CD14-positive monocyte (primary cell): ENCODE measurements around the gene CPB2. TPM values are rescaled to one million over a fixed set of nuclear protein-coding genes. Genes with fewer than 3 reads are reported as not detected.

Experiments
- DNase-seq, 3 donors: peaks; one replicate each; pipeline ENCODE4 v3.0.0-alpha.2; 2011 to 2022
- H2AFZ ChIP-seq: 2 replicates; pipeline ENCODE4 v1.6.0; 2012; ENCODE audit warnings: mild to moderate bottlenecking, low read depth, low read length, inconsistent platforms; ENCODE audit not compliant: insufficient read depth, poor library complexity, severe bottlenecking
- H3K27ac ChIP-seq, 2 donors: 1 replicate in 1 of 2; 2 replicates in 1 of 2; pipeline ENCODE4 v1.5.1; 2012 to 2013; ENCODE audit warnings: low read length in 2 of 2, control low read depth in 1 of 2, inconsistent platforms in 1 of 2, low read depth in 1 of 2, mild to moderate bottlenecking in 1 of 2
- H3K27me3 ChIP-seq, 2 donors: one replicate each; pipeline versions ENCODE4 v1.6.0 to v1.6.1; 2011 to 2013; ENCODE audit warnings: low read length in 2 of 2; ENCODE audit not compliant: control insufficient read depth in 2 of 2, insufficient read depth in 2 of 2
- H3K36me3 ChIP-seq, 2 donors: replicated peaks in 1 of 2; 1 replicate in 1 of 2; 2 replicates in 1 of 2; pipeline versions ENCODE4 v1.5.1 to v1.6.1; 2012 to 2013; ENCODE audit warnings: low read length in 2 of 2, control low read depth in 1 of 2, inconsistent platforms in 1 of 2, mild to moderate bottlenecking in 1 of 2; ENCODE audit not compliant: insufficient read depth in 2 of 2, control insufficient read depth in 1 of 2
- H3K4me1 ChIP-seq, 2 donors: 1 replicate in 1 of 2; 2 replicates in 1 of 2; pipeline versions ENCODE4 v1.5.1 to v1.6.1; 2012 to 2013; ENCODE audit warnings: low read length in 2 of 2, control low read depth in 1 of 2, inconsistent platforms in 1 of 2, mild to moderate bottlenecking in 1 of 2, moderate library complexity in 1 of 2; ENCODE audit not compliant: insufficient read depth in 2 of 2, control insufficient read depth in 1 of 2
- H3K4me2 ChIP-seq: replicated peaks from 2 replicates; pipeline ENCODE3; 2012; ENCODE audit warnings: low read length, moderate library complexity, mild to moderate bottlenecking; ENCODE audit not compliant: poor library complexity, severe bottlenecking; ENCODE audit errors: extremely low read depth
- H3K4me3 ChIP-seq, 3 experiments: fragments of 200-600 bp in 1 of 3; sonication (generic) in 1 of 3; replicated peaks in 1 of 3; 1 replicate in 2 of 3; 2 replicates in 1 of 3; pipeline ENCODE4 v1.5.1; 2011 to 2013; ENCODE audit warnings: low read length in 3 of 3, mild to moderate bottlenecking in 3 of 3, control low read depth in 2 of 3, low read depth in 2 of 3, inconsistent platforms in 1 of 3, moderate library complexity in 1 of 3
- H3K79me2 ChIP-seq: 2 replicates; pipeline ENCODE4 v1.6.0; 2012; ENCODE audit warnings: mild to moderate bottlenecking, control low read depth, inconsistent platforms, low read length, moderate library complexity; ENCODE audit not compliant: insufficient read depth
- H3K9ac ChIP-seq: 2 replicates; pipeline ENCODE4 v1.6.0; 2017; ENCODE audit warnings: low read length, mild to moderate bottlenecking; ENCODE audit not compliant: insufficient read depth, poor library complexity, severe bottlenecking
- H3K9me3 ChIP-seq, 2 donors: replicated peaks in 1 of 2; 1 replicate in 1 of 2; 2 replicates in 1 of 2; pipeline versions ENCODE4 v1.5.1 to v1.6.1; 2012 to 2013; ENCODE audit warnings: low read length in 2 of 2, control low read depth in 1 of 2; ENCODE audit not compliant: control insufficient read depth in 1 of 2, insufficient read depth in 1 of 2
- H4K20me1 ChIP-seq: 2 replicates; pipeline ENCODE4 v1.6.0; 2012; ENCODE audit warnings: mild to moderate bottlenecking, low read length, control low read depth, moderate library complexity; ENCODE audit not compliant: insufficient read depth
- H3K27ac Mint-ChIP-seq, 7 donors: one replicate each; pipeline ENCODE4 v1.8.0; 2020; ENCODE audit warnings: mild to moderate bottlenecking in 7 of 7, mixed read lengths in 7 of 7, moderate library complexity in 6 of 7, inconsistent platforms in 2 of 7
- H3K27me3 Mint-ChIP-seq, 3 donors: one replicate each; pipeline ENCODE4 v1.8.0; 2021 to 2022; ENCODE audit warnings: low read depth in 3 of 3, mild to moderate bottlenecking in 3 of 3, mixed read lengths in 3 of 3, moderate library complexity in 3 of 3, inconsistent platforms in 1 of 3
- H3K36me3 Mint-ChIP-seq, 2 donors: one replicate each; pipeline ENCODE4 v1.8.0; 2020; ENCODE audit warnings: mixed read lengths in 2 of 2, inconsistent platforms in 1 of 2, mild to moderate bottlenecking in 1 of 2
- H3K4me1 Mint-ChIP-seq: one replicate; pipeline ENCODE4 v1.8.0; 2020; ENCODE audit warnings: mild to moderate bottlenecking, mixed read lengths
- H3K4me3 Mint-ChIP-seq, 2 donors: one replicate each; pipeline ENCODE4 v1.8.0; 2020; ENCODE audit warnings: mild to moderate bottlenecking in 2 of 2, mixed read lengths in 2 of 2, moderate library complexity in 1 of 2
- H3K9me3 Mint-ChIP-seq, 7 donors: one replicate each; pipeline ENCODE4 v1.8.0; 2020 to 2022; ENCODE audit warnings: mixed read lengths in 7 of 7, mild to moderate bottlenecking in 6 of 7, moderate library complexity in 6 of 7, inconsistent platforms in 2 of 7
- CTCF ChIP-seq: fragments of 200-600 bp; IDR thresholded peaks from one replicate; pipeline ENCODE4 v1.8.0; 2022; ENCODE audit warnings: antibody characterized with exemption, mild to moderate bottlenecking
- WGBS: methylation state at CpG from one replicate; pipeline ENCODE4 v1.1.5; 2013; ENCODE audit warnings: missing lambda C conversion rate; ENCODE audit not compliant: insufficient coverage; 5-methylcytosine and 5-hydroxymethylcytosine counted together
- intact Hi-C, 2 donors: fragments of 100-400 bp; cut with micrococcal nuclease; formaldehyde crosslinking; loops; one replicate each; pipeline versions ENCODE4 v1.15.0 to v1.15.1; 2023
- polyA plus RNA-seq, 3 donors: library from polyadenylated mRNA; depleted of rRNA in 1 of 3; unstranded in 2 of 3; stranded (reverse) in 1 of 3; fragments of 300-500 nt in 2 of 3; fragments of >200 nt in 1 of 3; fragmentation: Illumina TruSeq in 2 of 3; gene quantifications; 1 replicate in 2 of 3; 2 replicates in 1 of 3; pipeline ENCODE4 v1.2.3, GENCODE V29; 2012 to 2021

The CPB2 gene
- polyA plus RNA-seq, 3 donors: 0.15 to 0.18 TPM; not detected in 1

GRCh38 chr13:46126552-46127357 is 21.9 kb upstream of the CPB2 start:
- Histone ChIP-seq H3K9ac (no peak overlapping the region), H3K4me2 (no peak overlapping the region), H3K36me3 (peaks cover 57 to 60% of the 10 kb centered on the region in 2 donors), H3K4me3 (no peak overlapping the region), H3K27me3 (no peaks in the 10 kb centered on the region), H3K27ac (peak overlapping the region in 1 of 2 donors; percentile 62), H3K4me1 (peaks cover 21 to 27% of the 10 kb centered on the region in 2 donors), H3K79me2 (peaks cover 9% of the 10 kb centered on the region), H4K20me1 (peaks cover 77% of the 10 kb centered on the region), H3K9me3 (no peaks in the 10 kb centered on the region), H2AFZ (no peak overlapping the region)
- intact Hi-C loops: loop anchor here (5.0 to 10.0 kb wide), 3 partner anchors 72 to 322 kb away; partner anchors contain the start of gene ZC3H13 (in 2 of the 2)
- Mint-ChIP-seq H3K4me3 (no peak overlapping the region), H3K9me3 (no peaks in the 10 kb centered on the region), H3K4me1 (peaks cover 35% of the 10 kb centered on the region), H3K27me3 (no peaks in the 10 kb centered on the region), H3K36me3 (peaks cover 58 to 61% of the 10 kb centered on the region in 2 donors), H3K27ac (peak overlapping the region; percentile 32 to 84 (median 73))
- DNase-seq: peak; percentile 34 to 60 (median 59)
- peak; percentile 87 for TF ChIP-seq CTCF
- no CpG with 5 or more reads among the region's 6 CpGs for WGBS

- H3K9me3 Mint-ChIP-seq: no peaks in the 10 kb centered on the region
- peaks cover 52 to 54% of the 10 kb centered on the region in 2 donors for H3K36me3 Mint-ChIP-seq
- Histone ChIP-seq H3K9me3 (no peaks in the 10 kb centered on the region), H3K36me3 (peaks cover 50 to 53% of the 10 kb centered on the region in 2 donors), H4K20me1 (peaks cover 70% of the 10 kb centered on the region), H3K4me1 (peaks cover 21 to 27% of the 10 kb centered on the region in 2 donors), H3K4me2 (no peak overlapping the region), H3K27ac (peak overlapping the region in 1 of 2 donors; percentile 62), H3K27me3 (no peaks in the 10 kb centered on the region), H2AFZ (no peak overlapping the region), H3K4me3 (no peak overlapping the region), H3K9ac (no peak overlapping the region), H3K79me2 (peaks cover 8% of the 10 kb centered on the region)
- peaks cover 35% of the 10 kb centered on the region for H3K4me1 Mint-ChIP-seq
- no peak for DNase-seq
- no peak overlapping the region for H3K4me3 Mint-ChIP-seq
- peak overlapping the region in 6 of 7 donors; percentile 4 to 84 (median 42) for H3K27ac Mint-ChIP-seq
- peaks cover 0 to 1% (median 0%) of the 10 kb centered on the region in 3 donors for H3K27me3 Mint-ChIP-seq
- no CpG with 5 or more reads among the region's 2 CpGs for WGBS
- intact Hi-C loops: loop anchor here (5.0 to 10.0 kb wide), 3 partner anchors 71 to 321 kb away; partner anchors contain the start of gene ZC3H13 (in 2 of the 2)
- no peak for TF ChIP-seq CTCF
These were observed 21.2 kb upstream of the CPB2 start for GRCh38 chr13:46126056-46126455.
